ENCODE data around the gene SEMA5A. TPM values are rescaled to one million over a fixed set of nuclear protein-coding genes. Genes with fewer than 3 reads are reported as not detected.
A peak's percentile ranks its signal among the peaks of the same experiment; 100 is the strongest.

SEMA5A gene
- total RNA-seq, 1 experiment from 2014 or later: 18.6 TPM

- DNase-seq (ENCODE audit: low read depth): peak; percentile 85
Measured at GRCh38 chr5:9173281-9174048, 372.4 kb downstream of the SEMA5A start.

GRCh38 chr5:9170026-9170425 is 375.8 kb downstream of the SEMA5A start:
- peak; percentile 50 for DNase-seq (ENCODE audit: low read depth)

GRCh38 chr5:9169557-9169902 is 376.3 kb downstream of the SEMA5A start:
- DNase-seq (ENCODE audit: low read depth): no peak

- peak; percentile 68 for DNase-seq (ENCODE audit: low read depth)
Measured at GRCh38 chr5:9168791-9169556, 376.9 kb downstream of the SEMA5A start.

GRCh38 chr5:9166202-9167112 is 379.4 kb downstream of the SEMA5A start:
- DNase-seq (ENCODE audit: low read depth): peak; percentile 76

GRCh38 chr5:9165546-9165945 is 380.3 kb downstream of the SEMA5A start:
- no peak for DNase-seq (ENCODE audit: low read depth)

GRCh38 chr5:9160747-9161146 is 385.1 kb downstream of the SEMA5A start:
- DNase-seq (ENCODE audit: low read depth): peak; percentile 37

GRCh38 chr5:9157811-9158210 is 388.1 kb downstream of the SEMA5A start:
- DNase-seq (ENCODE audit: low read depth): no peak

- no peak for DNase-seq (ENCODE audit: low read depth)
Measured at GRCh38 chr5:9157020-9157419, 388.9 kb downstream of the SEMA5A start.

- DNase-seq (ENCODE audit: low read depth): peak; percentile 68
Measured at GRCh38 chr5:9156282-9156681, 389.6 kb downstream of the SEMA5A start.

GRCh38 chr5:9151684-9152427 is 394.0 kb downstream of the SEMA5A start:
- no peak for DNase-seq (ENCODE audit: low read depth)

GRCh38 chr5:9149988-9150387 is 395.9 kb downstream of the SEMA5A start:
- peak; percentile 96 for DNase-seq (ENCODE audit: low read depth)

GRCh38 chr5:9148242-9148641 is 397.6 kb downstream of the SEMA5A start:
- peak; percentile 67 for DNase-seq (ENCODE audit: low read depth)

- no peak for DNase-seq (ENCODE audit: low read depth)
Measured at GRCh38 chr5:9140711-9141110, 405.2 kb downstream of the SEMA5A start.

GRCh38 chr5:9140202-9140601 is 405.7 kb downstream of the SEMA5A start:
- DNase-seq (ENCODE audit: low read depth): no peak

GRCh38 chr5:9139344-9139743 is 406.5 kb downstream of the SEMA5A start:
- DNase-seq (ENCODE audit: low read depth): no peak

GRCh38 chr5:9128136-9128535 is 417.7 kb downstream of the SEMA5A start:
- DNase-seq (ENCODE audit: low read depth): no peak

GRCh38 chr5:9126490-9126889 is 419.4 kb downstream of the SEMA5A start:
- no peak for DNase-seq (ENCODE audit: low read depth)

GRCh38 chr5:9125852-9126251 is 420.0 kb downstream of the SEMA5A start:
- DNase-seq (ENCODE audit: low read depth): no peak

GRCh38 chr5:9124838-9125237 is 421.0 kb downstream of the SEMA5A start:
- DNase-seq (ENCODE audit: low read depth): no peak

- DNase-seq (ENCODE audit: low read depth): no peak
Measured at GRCh38 chr5:9124071-9124470, 421.8 kb downstream of the SEMA5A start.

All from M059J (cell line).